IPS DF 6.9 (cell line): ENCODE results near the gene FGFBP3.
A peak's percentile ranks its signal among the peaks of the same experiment; 100 is the strongest.
"Not testable (repeated sequence)": the region's sequence is repeated elsewhere in the genome, so short reads cannot be mapped to it uniquely, and the experiment has no call there.

Experiments
- DNase-seq: peaks from one replicate; pipeline ENCODE4 v3.0.0-alpha.2; 2013; ENCODE audit warnings: low read depth, low spot score
- H3K27ac ChIP-seq: one replicate; pipeline ENCODE4 v1.5.1; 2013; ENCODE audit warnings: low read length, control low read depth
- H3K27me3 ChIP-seq: 2 replicates; pipeline ENCODE4 v1.6.1; 2013; ENCODE audit warnings: mild to moderate bottlenecking, low read length; ENCODE audit not compliant: control insufficient read depth, insufficient read depth
- H3K36me3 ChIP-seq: 2 replicates; pipeline ENCODE4 v1.6.1; 2013; ENCODE audit warnings: low read length; ENCODE audit not compliant: control insufficient read depth, insufficient read depth
- H3K4me1 ChIP-seq: 2 replicates; pipeline ENCODE4 v1.6.1; 2013; ENCODE audit warnings: low read length; ENCODE audit not compliant: control insufficient read depth, insufficient read depth
- H3K4me3 ChIP-seq: 2 replicates; pipeline ENCODE4 v1.5.1; 2013; ENCODE audit warnings: mild to moderate bottlenecking, low read length
- H3K9me3 ChIP-seq: 2 replicates; pipeline ENCODE4 v1.6.1; 2013; ENCODE audit warnings: low read length, inconsistent platforms; ENCODE audit not compliant: control insufficient read depth, insufficient read depth
- WGBS: extraction: QIAGEN DNeasy Blood & Tissue Kit; methylation state at CpG from one replicate; pipeline ENCODE4 v1.1.7; 2013; ENCODE audit warnings: mixed read lengths, missing lambda C conversion rate; ENCODE audit not compliant: insufficient read length, insufficient coverage; 5-methylcytosine and 5-hydroxymethylcytosine counted together

FGFBP3 gene

GRCh38 chr10:91901784-91902677 is 7.3 kb downstream of the FGFBP3 start:
- Histone ChIP-seq H3K9me3 (no peaks in the 10 kb centered on the region), H3K27me3 (no peaks in the 10 kb centered on the region), H3K27ac (no peak overlapping the region), H3K4me3 (no peak overlapping the region), H3K4me1 (peaks cover 2% of the 10 kb centered on the region; the same call in 1 of the 2 replicates), H3K36me3 (peaks cover 2% of the 10 kb centered on the region; the same call in 1 of the 2 replicates)
- WGBS: no CpG with 5 or more reads among the region's 2 CpGs
- DNase-seq: no peak

- Histone ChIP-seq H3K36me3 (no peaks in the 10 kb centered on the region), H3K9me3 (no peaks in the 10 kb centered on the region), H3K4me3 (no peak overlapping the region), H3K27me3 (no peaks in the 10 kb centered on the region), H3K27ac (no peak overlapping the region), H3K4me1 (no peaks in the 10 kb centered on the region)
- no CpG with 5 or more reads among the region's 8 CpGs for WGBS
- DNase-seq: no peak
Measured at GRCh38 chr10:91897421-91897820, 11.9 kb downstream of the FGFBP3 start.

GRCh38 chr10:91896212-91896756 is 13.0 kb downstream of the FGFBP3 start:
- no peak overlapping the region for H3K27ac ChIP-seq
- WGBS: no CpG with 5 or more reads among the region's 3 CpGs
- no peaks in the 10 kb centered on the region for H3K4me1 ChIP-seq
- H3K36me3 ChIP-seq: no peaks in the 10 kb centered on the region
- H3K9me3 ChIP-seq: no peaks in the 10 kb centered on the region
- no peak overlapping the region for H3K4me3 ChIP-seq
- no peak for DNase-seq
- no peaks in the 10 kb centered on the region for H3K27me3 ChIP-seq

GRCh38 chr10:91894261-91894685 is 15.0 kb downstream of the FGFBP3 start:
- H3K9me3 ChIP-seq, H3K4me1 ChIP-seq, H3K27ac ChIP-seq, H3K4me3 ChIP-seq, DNase-seq, H3K36me3 ChIP-seq, H3K27me3 ChIP-seq: not testable (repeated sequence)
- no CpG with 5 or more reads among the region's 14 CpGs for WGBS

GRCh38 chr10:91893051-91893450 is 16.2 kb downstream of the FGFBP3 start:
- no CpG with 5 or more reads among the region's 2 CpGs for WGBS
- Histone ChIP-seq H3K36me3 (no peaks in the 10 kb centered on the region), H3K9me3 (no peaks in the 10 kb centered on the region), H3K27me3 (no peaks in the 10 kb centered on the region), H3K4me3 (no peak overlapping the region), H3K27ac (no peak overlapping the region), H3K4me1 (no peaks in the 10 kb centered on the region; the same call in 1 of the 2 replicates)
- DNase-seq: no peak

- DNase-seq: no peak
- WGBS: no CpG with 5 or more reads among the region's 1 CpG
- Histone ChIP-seq H3K4me1 (peaks cover 1% of the 10 kb centered on the region), H3K9me3 (no peaks in the 10 kb centered on the region), H3K4me3 (no peak overlapping the region), H3K27ac (no peak overlapping the region), H3K36me3 (no peaks in the 10 kb centered on the region), H3K27me3 (no peaks in the 10 kb centered on the region)
Measured at GRCh38 chr10:91891125-91892001, 17.9 kb downstream of the FGFBP3 start.

GRCh38 chr10:91887272-91888076 is 21.8 kb downstream of the FGFBP3 start:
- Histone ChIP-seq H3K36me3 (no peaks in the 10 kb centered on the region), H3K9me3 (no peaks in the 10 kb centered on the region), H3K27ac (peak overlapping the region; percentile 40), H3K27me3 (no peaks in the 10 kb centered on the region), H3K4me3 (no peak overlapping the region), H3K4me1 (peaks cover 2% of the 10 kb centered on the region)
- DNase-seq: peak; percentile 96
- WGBS: no CpG with 5 or more reads among the region's 59 CpGs

GRCh38 chr10:91886954-91887271 is 22.4 kb downstream of the FGFBP3 start:
- no peak overlapping the region for H3K27ac ChIP-seq
- no CpG with 5 or more reads among the region's 6 CpGs for WGBS
- H3K9me3 ChIP-seq: no peaks in the 10 kb centered on the region
- DNase-seq: no peak
- no peak overlapping the region for H3K4me3 ChIP-seq
- no peaks in the 10 kb centered on the region for H3K27me3 ChIP-seq
- peaks cover 2% of the 10 kb centered on the region for H3K4me1 ChIP-seq
- H3K36me3 ChIP-seq: no peaks in the 10 kb centered on the region

- no CpG with 5 or more reads among the region's 9 CpGs for WGBS
- H3K4me1 ChIP-seq: peaks cover 2% of the 10 kb centered on the region
- no peak overlapping the region for H3K4me3 ChIP-seq
- H3K27ac ChIP-seq: no peak overlapping the region
- H3K36me3 ChIP-seq: no peaks in the 10 kb centered on the region
- no peak for DNase-seq
- H3K9me3 ChIP-seq: no peaks in the 10 kb centered on the region
- no peaks in the 10 kb centered on the region for H3K27me3 ChIP-seq
Measured at GRCh38 chr10:91885362-91886079, 23.8 kb downstream of the FGFBP3 start.
